GM19438 (cell line): Measurements from ENCODE around the gene B4GALT2.

Source experiments
- ATAC-seq: cut with Tn5 transposase; IDR thresholded peaks from one replicate; pipeline ENCODE4 v1.9.1; 2021; ENCODE audit warnings: low read depth; ENCODE audit not compliant: unreplicated experiment

B4GALT2 gene

GRCh38 chr1:43978551-43979260 lies at the start of gene B4GALT2:
Gene B4GALT2 (plus strand): TSS chr1:43979210. CDS start chr1:43981161, 1,951 bp downstream.
- ATAC-seq, result no peak

DNA sequence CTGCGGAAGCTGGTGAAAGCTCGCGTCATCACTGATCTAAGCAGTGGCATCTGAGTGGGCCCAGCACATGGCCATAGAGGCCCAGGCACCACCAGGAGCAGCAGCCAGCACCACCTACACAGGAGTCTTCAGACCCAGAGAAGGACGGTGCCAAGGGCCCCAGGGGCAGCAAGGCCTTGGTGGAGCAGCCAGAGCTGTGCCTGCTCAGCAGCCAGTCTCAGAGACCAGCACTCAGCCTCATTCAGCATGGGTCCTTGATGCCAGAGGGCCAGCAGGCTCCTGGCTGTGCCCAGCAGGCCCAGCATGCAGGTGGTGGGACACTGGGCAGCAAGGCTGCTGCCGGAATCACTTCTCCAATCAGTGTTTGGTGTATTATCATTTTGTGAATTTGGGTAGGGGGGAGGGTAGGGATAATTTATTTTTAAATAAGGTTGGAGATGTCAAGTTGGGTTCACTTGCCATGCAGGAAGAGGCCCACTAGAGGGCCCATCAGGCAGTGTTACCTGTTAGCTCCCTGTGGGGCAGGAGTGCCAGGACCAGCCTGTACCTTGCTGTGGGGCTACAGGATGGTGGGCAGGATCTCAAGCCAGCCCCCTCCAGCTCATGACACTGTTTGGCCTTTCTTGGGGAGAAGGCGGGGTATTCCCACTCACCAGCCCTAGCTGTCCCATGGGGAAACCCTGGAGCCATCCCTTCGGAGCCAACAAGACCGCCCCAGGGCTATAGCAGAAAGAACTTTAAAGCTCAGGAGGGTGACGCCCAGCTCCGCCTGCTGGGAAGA lies 48.7 kb upstream of the B4GALT2 start:
- ATAC-seq, result no peak

DNA sequence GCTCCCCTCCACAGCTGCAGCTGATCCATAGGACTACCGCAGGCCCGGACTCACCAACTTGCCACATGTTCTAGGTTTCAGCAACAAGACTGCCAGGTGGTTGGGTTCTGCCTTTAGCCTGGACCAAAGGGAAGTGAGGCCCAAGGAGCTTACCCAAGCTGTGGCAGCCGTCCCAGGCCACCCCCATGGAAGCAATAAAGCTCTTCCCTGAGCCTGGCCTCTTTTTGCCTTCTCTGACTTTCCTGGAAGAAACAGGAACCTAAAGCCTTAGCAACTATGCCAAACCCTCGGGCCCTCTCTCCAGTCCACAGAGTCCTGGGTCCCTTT lies 48.1 kb upstream of the B4GALT2 start:
- no peak for ATAC-seq

GRCh38 chr1:43931711-43932660 lies 47.0 kb upstream of the B4GALT2 start:
- no peak for ATAC-seq

DNA sequence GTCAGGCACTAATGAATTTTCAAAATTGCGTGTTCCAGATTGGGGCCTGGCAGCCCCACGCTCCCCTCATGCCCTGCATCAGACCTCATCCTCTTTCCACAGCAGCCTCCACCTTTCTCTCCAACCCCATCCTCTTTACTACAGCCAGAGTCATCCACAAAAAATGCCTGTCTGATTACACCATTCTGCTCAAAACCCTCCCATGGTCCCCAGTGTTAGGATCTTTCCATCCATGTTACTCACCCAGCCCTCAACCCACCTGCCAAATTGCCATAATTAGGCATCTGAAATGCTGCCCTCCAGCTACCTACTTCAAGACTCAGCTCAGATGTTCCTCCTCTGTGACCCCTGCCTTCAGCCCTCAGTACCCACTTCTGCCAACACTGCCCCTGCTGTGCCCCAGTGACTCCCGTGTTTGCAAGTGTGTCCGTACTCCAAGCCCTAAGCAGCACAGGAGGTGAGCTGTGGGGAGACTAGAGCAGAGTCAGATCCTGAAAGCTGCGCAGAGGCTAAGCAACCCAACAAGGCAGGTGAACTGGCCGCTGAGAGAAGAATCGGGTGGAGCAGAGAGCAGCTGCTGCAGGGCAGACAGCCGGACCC lies 46.1 kb upstream of the B4GALT2 start:
- no peak for ATAC-seq

DNA sequence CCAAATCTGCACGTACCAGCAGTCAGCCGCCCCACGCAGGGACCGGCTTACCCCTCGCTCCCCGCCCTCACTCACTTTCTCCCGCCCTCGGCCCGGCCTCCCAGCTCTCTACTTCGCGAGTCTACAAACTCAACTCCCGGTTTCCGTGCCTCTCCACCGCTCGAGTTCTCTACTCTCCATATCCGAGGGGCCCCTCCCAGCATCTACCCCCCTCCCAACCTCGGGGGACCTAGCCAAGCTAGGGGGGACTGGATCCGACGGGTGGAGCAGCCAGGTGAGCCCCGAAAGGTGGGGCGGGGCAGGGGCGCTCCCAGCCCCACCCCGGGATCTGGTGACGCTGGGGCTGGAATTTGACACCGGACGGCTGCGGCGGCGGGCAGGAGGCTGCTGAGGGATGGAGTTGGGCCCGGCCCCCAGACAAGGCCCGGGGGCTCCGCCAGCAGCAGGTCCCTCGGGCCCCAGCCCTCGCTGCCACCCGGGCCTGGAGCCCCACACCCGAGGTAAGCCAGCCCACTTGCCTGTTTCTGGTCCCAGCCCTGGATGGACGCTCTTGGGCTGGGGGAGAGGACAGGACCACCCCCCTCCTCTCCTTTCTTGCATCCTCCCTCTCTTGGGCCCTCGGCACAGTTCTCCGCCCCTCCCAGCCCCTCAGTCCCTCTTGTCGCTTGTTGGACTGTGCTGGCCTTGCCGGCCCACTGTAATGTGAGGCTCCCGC lies 45.5 kb upstream of the B4GALT2 start, which contains the start of gene ARTN:
Gene ARTN (plus strand): TSS at position 416 of the 715 bp plus-strand sequence. CDS start 1,856 bp downstream, outside the sequence.
- ATAC-seq, result no peak

DNA sequence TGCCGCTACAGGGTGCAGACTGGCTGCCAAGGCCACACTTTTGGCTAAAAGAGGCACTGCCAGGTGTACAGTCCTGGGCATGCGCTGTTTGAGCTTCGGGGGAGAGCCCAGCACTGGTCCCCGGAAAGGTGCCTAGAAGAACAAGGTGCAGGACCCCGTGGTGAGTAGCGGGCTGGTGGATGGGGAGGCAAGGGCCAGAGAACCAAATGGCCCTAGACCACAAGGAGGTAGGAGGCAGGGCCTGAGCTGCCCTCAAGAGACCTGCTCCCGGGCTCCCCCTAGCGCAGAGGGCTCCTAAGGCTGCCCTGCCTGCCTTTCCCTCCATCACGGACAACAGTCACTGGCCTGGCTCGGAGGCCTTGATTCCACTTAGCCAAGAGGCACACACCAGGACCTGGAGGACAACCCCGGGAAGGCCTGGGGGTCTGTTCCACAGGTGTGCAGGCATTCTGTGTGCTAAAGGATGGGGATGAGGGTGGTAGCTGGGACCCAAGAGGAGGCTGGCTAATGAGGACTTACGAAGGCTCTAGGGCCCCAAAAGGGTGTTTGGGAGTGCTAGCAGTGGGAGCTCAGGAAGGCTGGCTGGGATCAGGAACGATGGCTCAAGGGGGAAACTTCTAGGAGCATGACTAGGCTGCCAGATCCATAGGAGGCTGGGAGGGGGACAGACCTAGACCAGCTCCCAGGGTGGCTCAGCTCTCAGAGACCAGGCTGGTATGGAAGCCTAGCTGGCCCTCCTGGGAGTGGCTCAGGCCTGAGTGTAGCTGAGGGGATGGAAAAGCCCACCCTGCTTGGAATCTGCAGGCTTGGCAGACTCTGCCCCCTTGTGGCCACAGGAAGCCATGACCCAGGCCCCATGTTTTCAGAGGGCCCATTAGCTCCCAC lies 44.7 kb upstream of the B4GALT2 start:
- ATAC-seq, result no peak

DNA sequence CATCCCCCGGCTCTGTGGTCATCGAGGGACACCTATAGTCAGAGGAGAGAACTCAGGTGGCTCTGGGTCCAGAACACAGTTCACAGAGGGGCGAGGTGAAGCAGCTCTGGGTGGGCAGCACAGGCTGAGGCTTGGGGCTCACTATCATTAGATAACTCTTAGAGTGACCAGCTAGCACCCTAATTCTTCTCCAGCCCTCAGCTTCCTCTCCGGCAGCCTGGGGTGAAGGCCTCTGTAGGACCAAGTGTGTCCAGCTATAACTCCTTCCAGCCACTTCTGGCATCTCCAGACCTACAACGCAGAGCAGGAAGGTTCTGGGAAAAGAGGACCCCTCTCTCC lies 44.1 kb upstream of the B4GALT2 start:
- ATAC-seq, result no peak

- ATAC-seq, result no peak
Measured at GRCh38 chr1:43935711-43936427, 43.1 kb upstream of the B4GALT2 start.

- ATAC-seq, result no peak
Measured at GRCh38 chr1:43936431-43937151, 42.4 kb upstream of the B4GALT2 start.

- ATAC-seq, result no peak
Measured at GRCh38 chr1:43937179-43937865, 41.7 kb upstream of the B4GALT2 start.

GRCh38 chr1:43938383-43938782 lies 40.6 kb upstream of the B4GALT2 start:
- ATAC-seq, result no peak

DNA sequence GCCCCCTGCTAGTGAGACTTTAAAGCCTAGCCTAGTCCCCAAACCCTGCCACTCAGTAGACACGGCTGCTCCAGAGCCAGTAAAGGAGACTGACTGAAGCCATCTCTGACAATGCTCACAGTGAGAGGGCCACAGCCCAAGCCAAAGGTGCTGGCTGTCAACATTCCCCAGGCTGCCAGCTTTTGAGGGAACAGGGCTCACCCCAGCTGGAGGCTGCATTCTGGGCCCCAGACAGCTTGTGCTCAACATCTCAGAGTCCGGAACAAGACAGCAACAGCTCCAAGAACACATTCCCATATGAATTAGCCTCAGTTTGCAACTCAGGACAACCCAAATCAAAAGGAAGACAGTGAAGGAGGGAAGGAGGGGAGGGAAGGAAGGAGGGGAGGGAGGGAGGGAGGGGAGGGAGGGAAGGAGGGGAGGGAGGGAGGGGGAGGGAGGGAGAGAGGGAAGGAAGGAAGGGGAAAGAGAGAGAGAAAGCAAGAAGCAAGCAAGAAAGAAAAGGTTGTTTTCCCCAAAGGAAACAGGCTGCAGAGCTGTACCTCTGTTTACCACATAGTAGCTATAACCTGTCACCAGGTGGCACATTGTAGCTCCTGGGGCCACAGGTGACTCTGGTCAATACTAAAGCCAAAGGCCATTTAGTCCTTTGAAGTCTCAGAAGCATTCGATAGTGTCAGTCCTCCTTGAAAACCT lies 40.0 kb upstream of the B4GALT2 start:
- no peak for ATAC-seq

DNA sequence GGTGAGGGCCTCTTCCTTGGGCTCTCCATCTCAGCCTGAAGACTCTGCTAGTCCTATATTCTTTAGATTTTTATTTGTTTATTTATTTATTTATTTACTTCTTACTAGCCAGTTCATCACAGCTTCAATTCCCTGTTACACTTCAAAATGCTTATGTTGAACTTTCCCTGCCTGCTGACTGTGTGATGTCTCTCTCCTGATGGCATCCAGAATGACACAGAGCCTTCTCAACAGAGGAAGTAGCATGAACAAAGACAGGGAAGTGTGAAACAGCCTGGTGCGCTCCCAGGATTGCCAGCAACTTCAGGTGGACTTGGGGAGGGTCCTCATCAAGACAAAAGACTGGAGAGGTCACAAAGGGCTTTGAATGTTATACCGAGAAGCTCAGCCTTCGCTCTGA lies 36.6 kb upstream of the B4GALT2 start:
- ATAC-seq, result no peak

- ATAC-seq, result no peak
Measured at GRCh38 chr1:43944860-43945259, 34.1 kb upstream of the B4GALT2 start.

DNA sequence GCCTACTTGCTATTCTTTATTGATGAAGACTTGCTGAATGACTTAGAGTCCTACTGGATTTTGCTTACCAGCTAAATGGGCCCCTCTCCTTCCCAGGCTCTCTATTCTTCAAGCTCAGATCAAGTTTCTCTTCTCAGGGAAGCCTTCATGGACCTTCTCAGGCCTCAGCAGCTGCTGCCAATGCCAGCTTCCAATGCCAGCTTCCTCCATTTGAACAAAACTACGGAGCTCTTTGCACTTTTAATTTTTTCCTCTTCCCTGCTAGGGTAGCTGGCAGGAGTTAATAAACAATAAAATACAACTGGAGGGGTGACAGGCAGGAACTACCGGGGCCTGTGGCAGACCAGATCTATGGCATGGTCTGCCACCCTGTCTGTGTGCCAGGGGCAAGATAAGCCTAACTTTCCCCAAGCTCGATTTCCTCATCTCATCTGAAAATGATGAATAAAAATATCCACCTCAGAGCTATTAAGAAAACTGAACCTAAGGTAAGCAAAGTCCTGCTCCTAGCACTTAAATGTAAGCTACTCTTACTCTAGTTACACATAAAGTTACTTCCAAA lies 33.3 kb upstream of the B4GALT2 start:
- no peak for ATAC-seq
